GM23338 (cell line): Measurements from ENCODE around the gene ERI3. TPM values are rescaled to one million over a fixed set of nuclear protein-coding genes. Genes with fewer than 3 reads are reported as not detected.

Experiments used
- ATAC-seq: fragments of 200-7000 bp; cut with Tn5 transposase; 3 replicates; pipeline ENCODE4 v1.9.1; 2020
- DNase-seq: peaks from one replicate; pipeline ENCODE4 v3.0.0-alpha.2; 2015; ENCODE audit warnings: low spot score
- H2AFZ ChIP-seq: fragments of 200-600 bp; sonication (generic); 2 replicates; pipeline ENCODE4 v1.8.0; 2016; ENCODE audit warnings: antibody characterized with exemption, mild to moderate bottlenecking, moderate library complexity
- H3F3A ChIP-seq: fragments of 200-600 bp; sonication (generic); replicated peaks from 2 replicates; pipeline ENCODE4 v1.8.0; 2017; ENCODE audit warnings: antibody characterized with exemption, mixed run types, low read depth
- H3K27ac ChIP-seq: fragments of 200-600 bp; sonication (generic); 2 replicates; pipeline ENCODE4 v1.6.1; 2016; ENCODE audit warnings: low read depth
- H3K27me3 ChIP-seq: fragments of 200-600 bp; sonication (generic); 2 replicates; pipeline ENCODE4 v1.8.0; 2016; ENCODE audit warnings: mild to moderate bottlenecking, mixed run types, moderate library complexity; ENCODE audit not compliant: insufficient read depth
- H3K36me3 ChIP-seq: fragments of 200-600 bp; sonication (generic); 2 replicates; pipeline ENCODE4 v1.8.0; 2016; ENCODE audit warnings: mild to moderate bottlenecking; ENCODE audit not compliant: insufficient read depth
- H3K4me1 ChIP-seq: fragments of 200-600 bp; sonication (generic); 2 replicates; pipeline ENCODE4 v1.8.0; 2016; ENCODE audit warnings: mild to moderate bottlenecking, moderate library complexity; ENCODE audit not compliant: insufficient read depth
- H3K4me2 ChIP-seq: fragments of 200-600 bp; sonication (generic); 2 replicates; pipeline ENCODE4 v1.7.1; 2017; ENCODE audit warnings: mixed run types
- H3K4me3 ChIP-seq: fragments of 200-600 bp; sonication (generic); 2 replicates; pipeline ENCODE4 v1.6.1; 2016; ENCODE audit warnings: mixed run types
- H3K79me2 ChIP-seq: fragments of 200-600 bp; sonication (generic); replicated peaks from 2 replicates; pipeline ENCODE4 v1.8.0; 2017; ENCODE audit warnings: mild to moderate bottlenecking; ENCODE audit not compliant: insufficient read depth
- H3K9me2 ChIP-seq: fragments of 200-600 bp; sonication (generic); 2 replicates; pipeline ENCODE4 v1.8.0; 2017; ENCODE audit not compliant: insufficient read depth
- H4K20me1 ChIP-seq: fragments of 200-600 bp; sonication (generic); replicated peaks from 2 replicates; pipeline ENCODE4 v1.8.0; 2017; ENCODE audit warnings: mild to moderate bottlenecking; ENCODE audit not compliant: insufficient read depth
- H3K27ac Mint-ChIP-seq: 2 replicates; pipeline ENCODE4 v1.8.0; 2020; ENCODE audit warnings: inconsistent platforms, mild to moderate bottlenecking, moderate library complexity, mixed read lengths
- H3K27me3 Mint-ChIP-seq: 3 replicates; pipeline ENCODE4 v1.8.0; 2022; ENCODE audit warnings: low read depth, mild to moderate bottlenecking, moderate library complexity, mixed read lengths, inconsistent platforms; ENCODE audit not compliant: insufficient read depth, poor library complexity
- H3K36me3 Mint-ChIP-seq: 3 replicates; pipeline ENCODE4 v1.8.0; 2021; ENCODE audit warnings: low read depth, mild to moderate bottlenecking, inconsistent platforms, moderate library complexity, mixed read lengths
- H3K4me1 Mint-ChIP-seq: 3 replicates; pipeline ENCODE4 v1.8.0; 2020; ENCODE audit warnings: mild to moderate bottlenecking, inconsistent platforms, mixed read lengths
- H3K4me3 Mint-ChIP-seq: 3 replicates; pipeline ENCODE4 v1.8.0; 2021; ENCODE audit warnings: moderate library complexity, mild to moderate bottlenecking, inconsistent platforms, mixed read lengths
- H3K9me3 Mint-ChIP-seq: 3 replicates; pipeline ENCODE4 v1.8.0; 2020; ENCODE audit warnings: moderate library complexity, mild to moderate bottlenecking, inconsistent platforms, mixed read lengths
- CREB1 ChIP-seq: fragments of 250-450 bp; sonication (Bioruptor Pico); IDR thresholded peaks from 2 replicates; pipeline ENCODE4 v1.5.0; 2020; ENCODE audit warnings: low read depth, mild to moderate bottlenecking, moderate library complexity
- EZH2phosphoT487 ChIP-seq: fragments of 200-600 bp; sonication (generic); IDR thresholded peaks from one replicate; pipeline ENCODE4 v1.8.1; 2018; ENCODE audit warnings: antibody characterized with exemption; ENCODE audit not compliant: unreplicated experiment
- NANOG ChIP-seq: IDR thresholded peaks from 2 replicates; pipeline ENCODE4 v1.6.1; 2016; ENCODE audit warnings: antibody characterized with exemption, borderline replicate concordance
- STAT1 ChIP-seq: IDR thresholded peaks from one replicate; pipeline ENCODE4 v1.6.1; 2016; ENCODE audit warnings: antibody characterized with exemption; ENCODE audit not compliant: unreplicated experiment
- polyA plus RNA-seq: library from polyadenylated mRNA; unstranded; fragments of >200 nt; fragmentation: Nextera tagmentation; extraction: Ambion mirVana; gene quantifications from 2 replicates; pipeline ENCODE4 v1.2.1, GENCODE V29; 2016
- total RNA-seq: library from RNA; depleted of rRNA; stranded (reverse); fragments of >200 nt; shearing (Covaris generic); gene quantifications from 2 replicates; pipeline ENCODE4 v1.2.3, GENCODE V29; 2014
- TF ChIP-seq, protein P1 (sequence below): IDR thresholded peaks from one replicate; pipeline ENCODE4 v1.6.1; 2018; ENCODE audit warnings: antibody characterized with exemption; ENCODE audit not compliant: unreplicated experiment
- TF ChIP-seq, protein P2 (sequence below), 2 experiments: fragments of 200-600 bp in 1 of 2; sonication (generic) in 1 of 2; conservative IDR thresholded peaks; 2 replicates each; pipeline versions ENCODE4 v1.5.1 to v1.6.1; 2016 to 2017; ENCODE audit warnings: antibody characterized with exemption in 2 of 2, low read depth in 2 of 2, mild to moderate bottlenecking in 2 of 2, moderate library complexity in 1 of 2

Gene ERI3
- total and polyA plus RNA-seq, 2 experiments from 2014 or later: 63.0 to 70.1 TPM

DNA sequence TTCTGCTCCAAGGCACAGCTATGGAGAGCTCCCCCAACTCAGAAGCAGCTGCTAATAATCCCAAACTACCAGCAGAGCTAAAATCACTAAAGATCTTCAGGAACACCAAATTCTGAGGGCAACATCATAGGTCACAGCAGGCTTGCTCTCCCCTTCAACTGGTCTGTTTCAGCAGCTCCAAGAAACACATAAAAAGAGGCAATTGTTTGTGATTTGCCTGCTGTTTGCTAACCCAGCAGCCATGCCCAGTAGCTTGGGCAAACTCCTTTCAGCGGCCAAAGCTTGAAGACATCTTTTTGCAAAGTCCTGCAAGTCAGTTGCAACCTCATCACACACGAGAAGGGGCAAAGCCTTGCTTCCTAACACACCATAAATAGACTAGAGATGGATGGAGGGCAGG, 8.9 kb downstream of the ERI3 start:
- peaks cover 91% of the 10 kb centered on the region for H3K79me2 ChIP-seq
- H4K20me1 ChIP-seq: peaks cover 52% of the 10 kb centered on the region
- TF ChIP-seq CREB1 (CRISPR knock-in tag) (no peak), EZH2phosphoT487 (no peak), NANOG (no peak)
- TF ChIP-seq, protein P1, sequence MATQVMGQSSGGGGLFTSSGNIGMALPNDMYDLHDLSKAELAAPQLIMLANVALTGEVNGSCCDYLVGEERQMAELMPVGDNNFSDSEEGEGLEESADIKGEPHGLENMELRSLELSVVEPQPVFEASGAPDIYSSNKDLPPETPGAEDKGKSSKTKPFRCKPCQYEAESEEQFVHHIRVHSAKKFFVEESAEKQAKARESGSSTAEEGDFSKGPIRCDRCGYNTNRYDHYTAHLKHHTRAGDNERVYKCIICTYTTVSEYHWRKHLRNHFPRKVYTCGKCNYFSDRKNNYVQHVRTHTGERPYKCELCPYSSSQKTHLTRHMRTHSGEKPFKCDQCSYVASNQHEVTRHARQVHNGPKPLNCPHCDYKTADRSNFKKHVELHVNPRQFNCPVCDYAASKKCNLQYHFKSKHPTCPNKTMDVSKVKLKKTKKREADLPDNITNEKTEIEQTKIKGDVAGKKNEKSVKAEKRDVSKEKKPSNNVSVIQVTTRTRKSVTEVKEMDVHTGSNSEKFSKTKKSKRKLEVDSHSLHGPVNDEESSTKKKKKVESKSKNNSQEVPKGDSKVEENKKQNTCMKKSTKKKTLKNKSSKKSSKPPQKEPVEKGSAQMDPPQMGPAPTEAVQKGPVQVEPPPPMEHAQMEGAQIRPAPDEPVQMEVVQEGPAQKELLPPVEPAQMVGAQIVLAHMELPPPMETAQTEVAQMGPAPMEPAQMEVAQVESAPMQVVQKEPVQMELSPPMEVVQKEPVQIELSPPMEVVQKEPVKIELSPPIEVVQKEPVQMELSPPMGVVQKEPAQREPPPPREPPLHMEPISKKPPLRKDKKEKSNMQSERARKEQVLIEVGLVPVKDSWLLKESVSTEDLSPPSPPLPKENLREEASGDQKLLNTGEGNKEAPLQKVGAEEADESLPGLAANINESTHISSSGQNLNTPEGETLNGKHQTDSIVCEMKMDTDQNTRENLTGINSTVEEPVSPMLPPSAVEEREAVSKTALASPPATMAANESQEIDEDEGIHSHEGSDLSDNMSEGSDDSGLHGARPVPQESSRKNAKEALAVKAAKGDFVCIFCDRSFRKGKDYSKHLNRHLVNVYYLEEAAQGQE: no peak
- TF ChIP-seq, protein P2, sequence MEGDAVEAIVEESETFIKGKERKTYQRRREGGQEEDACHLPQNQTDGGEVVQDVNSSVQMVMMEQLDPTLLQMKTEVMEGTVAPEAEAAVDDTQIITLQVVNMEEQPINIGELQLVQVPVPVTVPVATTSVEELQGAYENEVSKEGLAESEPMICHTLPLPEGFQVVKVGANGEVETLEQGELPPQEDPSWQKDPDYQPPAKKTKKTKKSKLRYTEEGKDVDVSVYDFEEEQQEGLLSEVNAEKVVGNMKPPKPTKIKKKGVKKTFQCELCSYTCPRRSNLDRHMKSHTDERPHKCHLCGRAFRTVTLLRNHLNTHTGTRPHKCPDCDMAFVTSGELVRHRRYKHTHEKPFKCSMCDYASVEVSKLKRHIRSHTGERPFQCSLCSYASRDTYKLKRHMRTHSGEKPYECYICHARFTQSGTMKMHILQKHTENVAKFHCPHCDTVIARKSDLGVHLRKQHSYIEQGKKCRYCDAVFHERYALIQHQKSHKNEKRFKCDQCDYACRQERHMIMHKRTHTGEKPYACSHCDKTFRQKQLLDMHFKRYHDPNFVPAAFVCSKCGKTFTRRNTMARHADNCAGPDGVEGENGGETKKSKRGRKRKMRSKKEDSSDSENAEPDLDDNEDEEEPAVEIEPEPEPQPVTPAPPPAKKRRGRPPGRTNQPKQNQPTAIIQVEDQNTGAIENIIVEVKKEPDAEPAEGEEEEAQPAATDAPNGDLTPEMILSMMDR (conservative IDR thresholded peaks at IDR 0.05; ENCODE audit: low read depth in 2 of 2): no peak
- no peak overlapping the region for H2AFZ ChIP-seq
- Mint-ChIP-seq H3K4me1 (peaks cover 43% of the 10 kb centered on the region), H3K9me3 (no peaks in the 10 kb centered on the region), H3K27me3 (peaks cover 7% of the 10 kb centered on the region), H3K36me3 (peaks cover 3% of the 10 kb centered on the region; the same call in 1 of the 3 replicates), H3K4me3 (no peak overlapping the region), H3K27ac (peak overlapping the region; percentile 57; the same call in 1 of the 2 replicates)
- peaks cover 22% of the 10 kb centered on the region for H3K4me1 ChIP-seq
- 0 out of 2 replicates have a peak, but pooled peaks cover 8% of the 10 kb centered on the region for H3F3A ChIP-seq
- DNase-seq (no peak), ATAC-seq (no peak)
- H3K36me3 ChIP-seq: no peaks in the 10 kb centered on the region
- no peaks in the 10 kb centered on the region for H3K9me2 ChIP-seq
- H3K27me3 ChIP-seq: no peaks in the 10 kb centered on the region
- 0 out of 2 replicates have a peak overlapping the region, but pooled peaks have one; percentile 19 for H3K4me2 ChIP-seq
- no peak overlapping the region for H3K4me3 ChIP-seq
- no peak overlapping the region for H3K27ac ChIP-seq

DNA sequence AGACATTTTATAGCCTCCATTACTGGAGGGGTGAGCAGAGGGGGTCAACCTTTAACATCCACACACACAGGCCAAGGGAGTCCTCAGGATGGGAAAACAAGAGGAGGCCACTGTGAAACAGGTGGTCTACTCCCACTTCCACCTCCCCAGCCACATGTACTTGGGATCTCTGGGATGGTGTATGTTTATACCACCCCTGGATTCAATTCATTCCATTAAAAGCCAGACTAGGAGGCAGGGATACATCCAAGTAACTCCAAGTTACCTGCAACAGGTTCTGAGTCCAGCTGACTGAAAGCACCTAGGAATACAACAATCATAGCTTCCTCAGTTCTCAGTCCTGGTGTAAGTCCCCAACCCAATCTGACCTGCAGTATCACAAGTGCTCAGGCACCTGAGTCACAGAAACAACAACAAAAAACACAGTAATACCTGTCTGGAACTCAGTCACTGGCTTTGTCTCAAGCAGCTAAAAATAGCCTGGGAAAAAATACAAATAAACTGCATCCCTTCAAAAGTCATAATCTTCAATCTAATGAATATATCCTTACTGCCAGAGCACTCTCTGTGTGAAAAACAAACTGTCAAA, 9.8 kb downstream of the ERI3 start:
- no peak overlapping the region for H3K4me2 ChIP-seq
- H2AFZ ChIP-seq: no peak overlapping the region
- Mint-ChIP-seq H3K27me3 (peaks cover 7% of the 10 kb centered on the region), H3K27ac (peak overlapping the region; percentile 19; the same call in 1 of the 2 replicates), H3K36me3 (peaks cover 3% of the 10 kb centered on the region; the same call in 1 of the 3 replicates), H3K9me3 (no peaks in the 10 kb centered on the region), H3K4me1 (peaks cover 51% of the 10 kb centered on the region), H3K4me3 (no peak overlapping the region)
- H3K4me1 ChIP-seq: peaks cover 31% of the 10 kb centered on the region
- H3K9me2 ChIP-seq: no peaks in the 10 kb centered on the region
- H3K27ac ChIP-seq: no peak overlapping the region
- H3F3A ChIP-seq: 0 out of 2 replicates have a peak, but pooled peaks cover 8% of the 10 kb centered on the region
- DNase-seq: no peak
- no peak overlapping the region for H3K4me3 ChIP-seq
- peaks cover 89% of the 10 kb centered on the region for H3K79me2 ChIP-seq
- H4K20me1 ChIP-seq: peaks cover 51% of the 10 kb centered on the region
- no peaks in the 10 kb centered on the region for H3K36me3 ChIP-seq
- ATAC-seq: no peak
- H3K27me3 ChIP-seq: no peaks in the 10 kb centered on the region
- no peak for TF ChIP-seq STAT1
- TF ChIP-seq, protein P1: no peak
- TF ChIP-seq NANOG: no peak
